ENCODE data around the gene BSCL2.

GRCh38 chr11:62708793-62709192 lies 1.6 kb upstream of the BSCL2 start:
- TF ChIP-seq POLR2A (IDR thresholded peaks at IDR 0.05) (no peak), EP300 (IDR thresholded peaks at IDR 0.05) (no peak)
- TF ChIP-seq, protein P1, sequence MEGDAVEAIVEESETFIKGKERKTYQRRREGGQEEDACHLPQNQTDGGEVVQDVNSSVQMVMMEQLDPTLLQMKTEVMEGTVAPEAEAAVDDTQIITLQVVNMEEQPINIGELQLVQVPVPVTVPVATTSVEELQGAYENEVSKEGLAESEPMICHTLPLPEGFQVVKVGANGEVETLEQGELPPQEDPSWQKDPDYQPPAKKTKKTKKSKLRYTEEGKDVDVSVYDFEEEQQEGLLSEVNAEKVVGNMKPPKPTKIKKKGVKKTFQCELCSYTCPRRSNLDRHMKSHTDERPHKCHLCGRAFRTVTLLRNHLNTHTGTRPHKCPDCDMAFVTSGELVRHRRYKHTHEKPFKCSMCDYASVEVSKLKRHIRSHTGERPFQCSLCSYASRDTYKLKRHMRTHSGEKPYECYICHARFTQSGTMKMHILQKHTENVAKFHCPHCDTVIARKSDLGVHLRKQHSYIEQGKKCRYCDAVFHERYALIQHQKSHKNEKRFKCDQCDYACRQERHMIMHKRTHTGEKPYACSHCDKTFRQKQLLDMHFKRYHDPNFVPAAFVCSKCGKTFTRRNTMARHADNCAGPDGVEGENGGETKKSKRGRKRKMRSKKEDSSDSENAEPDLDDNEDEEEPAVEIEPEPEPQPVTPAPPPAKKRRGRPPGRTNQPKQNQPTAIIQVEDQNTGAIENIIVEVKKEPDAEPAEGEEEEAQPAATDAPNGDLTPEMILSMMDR (IDR thresholded peaks at IDR 0.05) = no peak

Measured in suprapubic skin (tissue), 3 donors.